HG03135 (cell line): ENCODE results near the gene PLAU.
"Not testable (repeated sequence)": the region's sequence is repeated elsewhere in the genome, so short reads cannot be mapped to it uniquely, and the experiment has no call there.

Experiments used
- ATAC-seq: cut with Tn5 transposase; IDR thresholded peaks from one replicate; pipeline ENCODE4 v1.9.1; 2021; ENCODE audit warnings: mild to moderate bottlenecking, moderate library complexity; ENCODE audit not compliant: unreplicated experiment

Gene PLAU

DNA sequence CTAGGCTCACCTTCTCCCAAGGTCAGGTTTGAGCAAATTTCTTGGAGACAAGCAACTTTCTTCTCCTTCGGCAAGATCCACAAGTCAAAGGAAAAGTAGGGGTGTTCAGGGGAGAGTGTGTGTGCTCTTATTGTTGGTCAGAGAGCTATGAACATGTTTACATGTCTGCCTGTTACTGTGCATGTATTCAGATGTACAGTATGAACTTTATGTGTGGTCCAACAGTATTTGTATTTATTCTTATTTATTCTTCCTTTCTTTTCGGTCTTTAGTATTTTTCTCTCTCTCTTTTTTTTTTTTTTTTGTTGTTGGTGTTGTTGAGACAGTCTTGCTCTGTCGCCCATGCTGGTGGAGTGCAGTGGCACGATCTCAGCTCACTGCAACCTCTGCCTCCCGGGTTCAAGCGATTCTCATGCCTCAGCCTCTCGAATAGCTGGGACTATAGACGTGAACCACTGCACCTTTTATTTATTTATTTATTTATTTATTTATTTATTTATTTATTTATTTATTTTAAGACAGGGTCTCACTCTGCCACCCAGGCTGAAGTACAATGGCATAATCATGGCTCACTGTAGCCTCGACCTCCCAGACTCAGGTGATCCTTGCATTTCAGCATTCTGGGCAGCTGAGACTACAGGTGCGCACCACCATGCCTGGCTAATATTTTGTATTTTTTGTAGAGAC is 38.2 kb downstream of the PLAU start:
- ATAC-seq: no peak

DNA sequence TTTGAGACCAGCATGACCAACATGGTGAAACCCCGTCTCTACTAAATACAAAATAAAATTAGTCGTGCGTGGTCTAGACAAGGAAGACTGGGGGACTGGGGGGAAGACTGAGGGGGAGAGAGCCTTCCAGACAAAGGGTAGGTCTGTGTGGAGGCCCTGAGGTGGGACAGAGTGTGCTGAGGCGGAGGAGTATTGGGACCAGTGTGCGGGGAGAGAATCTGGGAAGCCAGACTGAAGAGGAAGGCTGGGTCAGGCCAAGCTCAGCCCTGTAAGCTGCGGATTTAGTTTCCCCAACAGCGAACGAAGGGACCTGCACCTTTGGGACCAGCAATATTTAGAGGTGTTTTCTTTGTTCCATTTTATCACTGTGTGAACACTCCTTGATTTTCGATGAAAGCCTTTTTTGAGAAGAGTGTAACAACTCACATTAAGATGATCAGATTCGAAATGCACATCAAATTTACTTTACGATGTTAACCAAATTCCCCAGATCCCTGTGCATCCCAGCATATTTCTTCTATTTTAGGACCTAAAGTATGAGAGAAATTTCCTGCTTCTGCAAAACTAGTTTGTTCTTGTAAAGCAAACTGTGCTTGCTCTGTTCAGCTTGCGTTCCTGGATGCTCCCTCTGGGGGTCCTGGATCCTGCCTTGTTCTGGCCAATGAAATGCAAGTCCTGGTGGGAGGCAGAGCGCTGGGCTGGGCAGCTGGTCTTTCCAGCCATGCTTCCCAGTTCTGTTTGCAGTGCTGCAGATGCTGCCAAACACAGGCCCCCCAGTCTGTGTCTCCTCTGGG is 39.4 kb downstream of the PLAU start:
- no peak for ATAC-seq

DNA sequence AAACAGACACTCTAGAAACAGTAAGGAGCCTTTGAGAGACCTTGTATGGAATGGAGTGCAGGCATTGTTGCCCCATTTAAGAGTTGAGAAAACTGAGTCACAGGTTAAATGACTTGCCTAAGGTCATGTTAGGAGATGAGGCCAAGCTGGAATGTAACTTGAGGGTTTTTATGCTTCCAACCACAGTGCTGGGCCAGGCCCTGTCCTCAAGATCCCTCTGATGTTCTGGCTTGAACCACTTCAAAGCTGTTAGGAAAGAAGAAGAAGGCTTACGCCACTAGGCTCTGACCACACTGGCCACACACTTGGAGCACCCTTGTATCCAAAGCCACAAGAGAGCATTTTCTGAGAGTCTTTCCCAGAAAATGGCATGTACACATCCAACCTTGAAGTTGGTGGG is 42.7 kb downstream of the PLAU start:
- ATAC-seq: no peak

DNA sequence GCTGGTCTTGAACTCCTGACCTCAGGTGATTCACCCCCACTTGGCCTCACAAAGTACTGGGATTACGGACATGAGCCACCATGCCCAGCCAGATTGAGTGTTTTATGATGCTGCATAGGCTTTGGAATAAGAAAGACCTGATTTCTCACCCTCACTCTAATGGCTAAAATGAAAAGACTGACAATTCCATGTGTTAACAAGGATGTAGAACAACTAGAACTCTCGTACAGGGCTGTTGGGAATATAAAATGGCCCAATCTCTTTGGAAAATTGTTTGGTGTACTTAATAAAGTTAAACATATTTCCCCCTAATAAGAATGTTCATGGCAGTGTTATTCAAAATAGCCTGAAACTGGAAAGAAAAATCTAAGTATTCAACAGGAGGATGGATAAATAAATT is 43.8 kb downstream of the PLAU start:
- no peak for ATAC-seq

DNA sequence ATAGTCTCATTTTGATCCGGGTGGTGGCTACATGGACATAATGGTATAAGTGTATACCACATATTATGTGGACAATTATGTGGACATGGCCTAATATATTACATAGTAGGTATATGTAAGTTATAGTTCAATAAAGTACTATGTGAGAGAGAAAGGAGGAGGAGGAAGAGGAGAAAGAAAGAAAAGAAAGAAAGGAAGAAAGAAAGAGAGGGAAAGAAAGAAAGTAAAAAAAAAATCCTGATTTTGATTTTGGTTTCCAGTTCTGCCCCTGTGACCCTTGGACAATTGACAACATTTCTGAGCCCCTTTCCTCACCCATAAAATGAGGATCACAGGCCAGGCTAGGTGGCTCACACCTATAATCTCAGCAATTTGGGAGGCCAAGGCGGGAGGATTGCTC is 44.8 kb downstream of the PLAU start:
- ATAC-seq: no peak

DNA sequence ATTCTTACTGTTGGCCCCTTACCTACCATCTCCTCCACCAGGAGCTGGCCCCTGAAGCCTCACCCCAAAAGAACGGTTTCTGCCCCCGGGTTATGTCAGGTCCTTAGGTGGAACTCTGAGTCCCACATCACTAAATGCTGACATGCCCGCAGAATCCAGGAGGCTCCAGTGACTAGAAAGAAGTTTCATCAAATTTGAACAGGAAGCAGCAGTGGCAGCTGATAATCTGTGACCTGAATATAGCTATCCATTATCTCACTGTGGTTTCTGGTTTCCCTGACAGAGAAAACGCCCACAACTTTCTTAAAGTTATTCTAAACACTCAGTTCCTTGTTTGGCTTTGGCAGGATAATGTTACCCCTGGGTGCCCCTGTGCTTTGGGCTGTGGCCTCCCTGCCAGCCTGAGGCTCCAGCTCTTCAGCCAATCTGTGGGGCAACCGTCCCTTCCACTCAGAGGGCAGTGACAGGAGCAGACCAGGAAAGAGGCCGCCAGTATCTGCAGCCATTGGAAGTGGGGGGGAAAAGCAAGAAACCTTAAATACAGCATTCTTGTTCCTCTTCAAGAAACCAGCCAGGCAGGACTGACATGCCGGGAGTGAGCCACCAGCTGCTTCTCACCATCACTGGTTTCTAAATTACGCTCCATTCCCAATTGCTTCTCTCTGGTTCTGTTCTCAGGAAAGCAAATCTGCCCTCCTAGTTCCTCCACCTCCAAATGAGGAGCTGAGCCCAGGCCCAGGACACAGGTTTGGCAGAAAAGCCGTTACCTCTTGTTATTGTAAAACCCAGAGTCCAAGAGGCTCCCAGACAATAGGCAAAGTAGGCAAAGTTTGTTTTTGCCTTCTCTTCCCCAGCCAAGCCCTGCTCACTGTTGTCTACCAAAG is 45.8 kb downstream of the PLAU start:
- peak; percentile 43 for ATAC-seq

DNA sequence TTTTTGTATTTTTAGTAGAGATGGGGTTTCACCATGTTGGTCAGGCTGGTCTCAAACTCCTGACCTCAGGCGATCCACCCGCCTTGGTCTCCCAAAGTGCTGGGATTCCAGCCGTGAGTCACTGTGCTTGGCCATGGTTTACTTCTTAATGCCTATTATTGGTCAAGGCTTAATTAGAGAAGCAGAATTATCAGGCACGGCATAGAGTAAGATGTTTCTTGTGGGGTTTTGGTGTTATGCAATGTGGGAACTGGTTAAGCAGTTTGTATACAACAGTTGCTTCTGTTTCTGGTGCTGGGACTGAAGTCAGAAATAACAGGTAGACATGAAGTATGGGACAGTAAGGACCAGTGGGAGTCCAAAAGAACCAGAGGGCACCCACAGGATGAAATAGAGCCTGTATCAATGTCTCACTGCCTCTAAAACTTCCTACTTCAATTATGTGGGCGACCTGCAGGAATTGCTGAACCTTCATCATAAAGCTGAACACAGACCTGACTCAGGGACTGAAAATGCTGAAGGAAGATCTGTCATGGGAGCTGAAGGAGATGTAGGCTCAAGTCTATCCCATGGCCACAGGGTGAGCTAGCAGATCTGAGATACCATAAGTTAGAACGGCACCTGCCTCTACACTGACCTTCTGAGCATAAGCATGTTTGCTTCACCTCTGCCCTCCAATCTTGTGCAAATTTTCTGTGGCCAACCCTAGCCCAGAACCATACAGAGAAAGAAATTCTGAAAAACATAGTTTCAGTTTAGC is 48.7 kb downstream of the PLAU start:
- ATAC-seq: no peak

DNA sequence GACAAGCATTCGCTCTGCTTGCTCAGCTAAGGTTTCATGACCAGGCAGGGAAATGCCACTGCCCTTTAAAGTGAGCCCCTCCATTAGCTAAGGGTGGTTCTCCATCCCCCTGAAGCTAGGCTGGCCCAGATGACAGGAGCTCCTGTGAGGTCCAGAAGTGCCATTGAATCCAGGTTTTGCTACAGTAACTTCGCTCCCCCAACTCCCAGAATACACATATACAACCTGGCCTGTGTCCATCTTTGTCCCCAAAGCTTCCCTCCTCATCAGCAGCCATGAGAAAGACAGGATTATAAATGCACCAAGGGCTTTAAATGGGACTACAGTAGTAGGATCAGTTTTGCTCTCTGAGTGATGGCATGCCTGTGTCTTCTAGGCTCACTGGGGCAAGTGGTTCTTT is 51.5 kb downstream of the PLAU start:
- no peak for ATAC-seq

DNA sequence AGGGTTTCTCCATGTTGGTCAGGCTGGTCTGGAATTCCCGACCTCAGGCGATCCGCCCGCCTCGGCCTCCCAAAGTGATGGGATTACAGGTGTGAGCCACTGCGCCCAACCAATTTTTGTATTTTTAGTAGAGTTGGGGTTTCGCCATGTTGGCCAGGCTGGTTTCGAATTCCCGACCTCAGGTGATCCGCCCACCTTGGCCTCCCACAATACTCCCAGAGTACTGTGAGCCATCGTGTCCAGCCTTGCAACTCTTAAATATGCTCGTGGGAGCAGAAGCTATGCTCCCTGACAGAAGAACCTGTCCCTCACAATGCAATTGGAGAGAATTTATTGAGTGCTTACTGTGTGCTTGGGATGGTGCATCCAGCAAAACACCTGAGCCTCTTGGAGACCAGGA is 52.6 kb downstream of the PLAU start:
- ATAC-seq: not testable (repeated sequence)

DNA sequence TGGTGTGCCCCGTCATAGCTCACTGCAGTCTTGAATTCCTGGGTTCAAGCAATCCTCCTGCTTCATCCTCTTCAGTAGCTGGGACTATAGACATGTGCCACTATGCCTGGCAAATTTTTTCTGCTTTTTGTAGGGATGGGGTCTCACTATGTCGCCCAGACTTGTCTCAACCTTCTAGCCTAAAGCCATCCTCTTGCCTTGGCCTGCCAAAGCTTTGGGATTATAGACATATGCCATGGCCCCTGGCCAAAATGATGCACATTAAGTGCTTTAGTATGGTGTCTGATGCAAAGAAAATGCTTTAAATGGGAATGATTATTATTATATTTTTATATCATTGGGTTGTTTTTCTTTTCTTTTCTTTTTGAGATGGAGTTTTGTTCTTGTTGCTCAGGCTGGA is 53.8 kb downstream of the PLAU start:
- no peak for ATAC-seq

DNA sequence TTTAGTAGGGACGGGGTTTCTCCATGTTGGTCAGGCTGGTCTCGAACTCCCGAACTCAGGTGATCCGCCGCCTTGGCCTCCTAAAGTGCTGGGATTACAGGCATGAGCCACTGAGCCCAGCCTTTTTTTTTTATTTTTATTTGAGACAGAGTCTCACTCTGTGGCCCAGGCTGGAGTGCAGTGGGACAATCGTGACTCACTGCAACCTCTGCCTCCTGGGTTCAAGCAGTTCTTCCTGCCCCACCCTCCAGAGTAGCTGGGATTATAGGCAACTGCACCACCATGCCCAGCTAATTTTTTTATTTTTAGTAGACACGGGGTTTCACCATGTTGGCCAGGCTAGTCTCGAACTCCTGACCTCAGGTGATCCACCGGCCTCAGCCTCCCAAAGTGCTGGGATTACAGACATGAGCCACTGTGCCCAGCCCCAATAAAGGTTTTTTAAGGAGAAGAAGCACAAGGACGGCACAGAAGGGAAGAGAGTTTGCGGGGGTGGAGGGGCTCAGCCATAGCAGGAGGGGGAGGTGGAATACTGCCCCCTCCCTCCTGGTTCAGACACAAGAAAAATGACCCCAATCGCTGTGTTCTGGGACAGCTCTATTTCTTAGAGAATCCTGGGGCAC is 54.4 kb downstream of the PLAU start:
- ATAC-seq: not testable (repeated sequence)

DNA sequence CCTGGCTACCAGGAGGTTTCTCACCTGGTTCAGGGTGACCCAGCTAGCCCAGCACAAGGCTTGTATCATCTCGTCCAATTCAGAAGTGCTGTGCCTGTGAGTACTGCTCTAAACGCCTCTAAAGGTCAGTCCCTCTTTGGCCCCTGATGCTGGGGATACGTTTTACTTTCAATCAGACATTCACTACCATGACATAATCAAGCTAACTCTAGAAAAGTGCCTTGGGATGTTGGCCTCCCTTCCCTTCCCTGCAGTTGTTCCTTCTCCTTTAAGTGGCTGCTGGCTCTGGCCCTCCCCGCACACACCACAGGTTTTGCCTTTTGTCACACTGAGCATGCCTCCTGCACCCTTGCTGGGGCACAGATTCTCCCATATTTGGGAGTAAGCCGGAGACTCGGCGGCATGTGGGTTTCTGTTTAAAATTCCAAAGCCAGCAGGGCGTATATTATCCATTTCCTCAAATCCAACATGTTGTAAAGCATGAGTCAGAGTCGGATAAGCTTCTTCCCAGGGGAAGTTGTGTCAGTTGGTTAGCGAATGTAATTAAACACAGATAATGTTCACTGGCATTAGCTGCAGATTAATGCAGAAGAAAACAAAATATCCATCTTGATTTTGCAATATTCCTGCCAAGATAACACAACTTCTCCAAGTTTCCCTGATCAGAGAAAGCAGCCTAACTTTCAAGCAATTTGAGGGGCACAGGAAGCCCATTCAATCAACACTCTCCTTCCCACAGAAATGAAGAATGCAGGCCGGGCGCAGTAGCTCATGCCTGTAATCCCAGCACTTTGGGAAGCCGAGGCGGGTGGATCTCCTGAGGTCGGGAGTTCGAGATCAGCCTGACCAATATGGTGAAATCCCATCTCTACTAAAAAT is 55.2 kb downstream of the PLAU start:
- ATAC-seq: no peak

DNA sequence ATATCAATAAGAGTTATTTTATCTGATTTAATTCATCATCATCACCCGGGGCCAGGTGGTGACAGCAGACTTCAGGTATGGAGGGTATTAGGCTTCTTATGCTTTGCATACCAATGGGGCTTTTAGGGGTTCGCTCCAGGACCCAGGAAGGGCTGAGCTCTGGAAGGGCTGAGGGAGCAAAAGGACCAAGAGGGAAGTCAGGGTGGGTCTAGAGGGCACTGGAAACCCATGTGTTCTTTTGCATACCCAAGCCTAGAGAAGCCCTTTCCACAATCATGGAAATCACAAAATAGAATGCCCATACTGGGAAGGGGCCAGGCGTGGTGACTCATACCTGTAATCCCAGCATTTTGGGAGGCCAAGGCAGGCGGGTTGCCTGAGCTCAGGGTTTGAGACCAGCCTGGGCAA is 56.1 kb downstream of the PLAU start:
- no peak for ATAC-seq
